ENCODE measurements around the gene TRMT2A. TPM values are rescaled to one million over a fixed set of nuclear protein-coding genes. Genes with fewer than 3 reads are reported as not detected.

TRMT2A gene
- total and polyA plus RNA-seq, 2 of the 8 experiments (the other 6 are each of a cell fraction or from before 2014, with no cell fraction given), result 44.9 to 50.3 TPM

GRCh38 chr22:20158391-20159036 is 41.5 kb upstream of the TRMT2A start:
- H4K91ac ChIP-seq (replicated peaks; ENCODE audit: insufficient read length, low read length), result peak overlapping the region; percentile 39
- 0 out of 2 replicates have a peak overlapping the region, but pooled peaks have one; percentile 48 for H2BK20ac ChIP-seq (ENCODE audit: low read length)
- WGBS, 2 experiments (ENCODE audit: extremely low coverage in 1 of 2, insufficient coverage in 1 of 2, insufficient read length in 1 of 2, insufficient replicate concordance in 2 of 2, low coverage in 1 of 2, low lambda C conversion rate in 2 of 2, missing lambda C conversion rate in 1 of 2), result 80% methylated on average over 13 of the region's 15 CpGs; no CpG with 5 or more reads in 1 of the 2 experiments
- H3K23me2 ChIP-seq (ENCODE audit: low read depth, low read length), result peaks cover 9% of the 10 kb centered on the region; the same call in 1 of the 2 replicates
- DNase-seq (ENCODE audit: low read depth in 1 of 2, low spot score in 2 of 2) (no peak), FAIRE-seq (no peak)
- no peak overlapping the region for H3K27ac ChIP-seq (ENCODE audit: low read depth, low read length)
- no peak overlapping the region for H4K5ac ChIP-seq (ENCODE audit: insufficient read length, low read depth, low read length)
- no peak overlapping the region for H3K56ac ChIP-seq (replicated peaks; ENCODE audit: insufficient read length, low read depth, low read length)
- no peaks in the 10 kb centered on the region for H3K36me3 ChIP-seq (ENCODE audit: control insufficient read depth in 2 of 4, insufficient read depth in 4 of 4, low read length in 3 of 4)
- H2AFZ ChIP-seq (ENCODE audit: low read length), result no peak overlapping the region
- H2BK5ac ChIP-seq (ENCODE audit: low read depth, low read length), result no peak overlapping the region
- H2BK15ac ChIP-seq (ENCODE audit: low read length), result 0 out of 2 replicates have a peak overlapping the region, but pooled peaks have one; percentile 72
- peak overlapping the region; percentile 70; the same call in 1 of the 2 replicates for H2AK5ac ChIP-seq (ENCODE audit: low read depth, low read length)
- H4K20me1 ChIP-seq (replicated peaks in 1 of 2; ENCODE audit: control insufficient read depth in 1 of 2, insufficient read depth in 2 of 2, low read length in 2 of 2), result peaks cover 0 to 1% of the 10 kb centered on the region in 2 experiments
- no peak overlapping the region for H3K4ac ChIP-seq (replicated peaks; ENCODE audit: insufficient read length, low read depth, low read length)
- H3K27me3 ChIP-seq (replicated peaks in 1 of 4; ENCODE audit: control insufficient read depth in 3 of 4, extremely low read depth in 1 of 4, insufficient read depth in 3 of 4, low read length in 3 of 4), result no peaks in the 10 kb centered on the region
- CTCF ChIA-PET (ENCODE audit: partially characterized antibody), result interaction anchor here (0.8 to 7.7 kb wide), 18 partner anchors 13 to 134 kb away, joined by 3 to 93 read pairs (median 6); no protein-coding TSS in a partner anchor
- peaks cover 0 to 7% (median 4%) of the 10 kb centered on the region in 4 experiments; a peak in 4 of 7 replicates for H3K4me1 ChIP-seq (replicated peaks in 1 of 4; ENCODE audit: control insufficient read depth in 3 of 4, insufficient read depth in 4 of 4, low read length in 3 of 4)
- no peaks in the 10 kb centered on the region for H3K9me3 ChIP-seq (ENCODE audit: insufficient read depth in 2 of 2, low read depth in 1 of 2, low read length in 1 of 2)
- no peak overlapping the region for H2BK120ac ChIP-seq (replicated peaks; ENCODE audit: low read depth, low read length)
- H3K14ac ChIP-seq (ENCODE audit: insufficient read length), result no peak overlapping the region
- no peak overlapping the region for H3K9ac ChIP-seq (replicated peaks in 1 of 4; ENCODE audit: extremely low read depth in 1 of 4, low read depth in 3 of 4, low read length in 3 of 4)
- POLR2A ChIA-PET (ENCODE audit: partially characterized antibody), result no interaction called here
- no peak overlapping the region; the same call in 1 of the 2 replicates for H4K8ac ChIP-seq (ENCODE audit: extremely low read depth, insufficient read depth, low read length)
- no peak overlapping the region for H3K4me2 ChIP-seq (ENCODE audit: insufficient read depth in 1 of 2, low read depth in 2 of 2, low read length in 2 of 2)
- H3K4me3 ChIP-seq (ENCODE audit: extremely low read depth in 1 of 4, insufficient read depth in 2 of 4, low read depth in 3 of 4, low read length in 4 of 4), result no peak overlapping the region
- H2BK12ac ChIP-seq (ENCODE audit: low read depth, low read length), result no peak overlapping the region
- no peak overlapping the region for H3K23ac ChIP-seq (ENCODE audit: insufficient read length)
- H3K18ac ChIP-seq (ENCODE audit: extremely low read depth, low read length), result peak overlapping the region; percentile 13; the same call in 1 of the 2 replicates
- no peaks in the 10 kb centered on the region for H3K79me2 ChIP-seq (ENCODE audit: control insufficient read depth in 1 of 2, insufficient read depth in 2 of 2, low read length in 2 of 2)
- H3K79me1 ChIP-seq (ENCODE audit: low read depth, low read length), result no peaks in the 10 kb centered on the region
- TF ChIP-seq SRF (IDR thresholded peaks at IDR 0.05; ENCODE audit: low read depth, low read length) (no peak), BACH1 (IDR thresholded peaks at IDR 0.05; ENCODE audit: low read length) (no peak), CHD2 (IDR thresholded peaks at IDR 0.05; ENCODE audit: low read length) (no peak), SIRT6 (IDR thresholded peaks at IDR 0.05; ENCODE audit: low read length) (no peak), SIN3A (conservative IDR thresholded peaks at IDR 0.05 in 1 of 2, IDR thresholded peaks at IDR 0.05 in 1 of 2; ENCODE audit: low read depth in 1 of 2, low read length in 2 of 2) (no peak), CBX5 (IDR thresholded peaks at IDR 0.05; ENCODE audit: low read depth, low read length) (no peak), KDM4A (IDR thresholded peaks at IDR 0.05; ENCODE audit: low read depth, low read length, severe bottlenecking) (no peak), SP4 (IDR thresholded peaks at IDR 0.05; ENCODE audit: low read length) (no peak), KDM5A (IDR thresholded peaks at IDR 0.05; ENCODE audit: low read length) (no peak), ATF2 (IDR thresholded peaks at IDR 0.05; ENCODE audit: low read length) (no peak), POLR2A (IDR thresholded peaks at IDR 0.05; ENCODE audit: control extremely low read depth in 1 of 2, low read depth in 2 of 2, low read length in 2 of 2) (no peak), CREB1 (IDR thresholded peaks at IDR 0.05) (no peak), CEBPB (IDR thresholded peaks at IDR 0.05; ENCODE audit: low read depth, low read length) (no peak)
